ENCODE data around the gene FCAMR.

The FCAMR gene

GRCh38 chr1:206961668-206962067 is 8.6 kb downstream of the FCAMR start:
- no peaks in the 10 kb centered on the region for H3K27me3 ChIP-seq (ENCODE audit: insufficient read depth, poor library complexity, severe bottlenecking)
- ATAC-seq (ENCODE audit: low read depth) (peak; percentile 89), DNase-seq (ENCODE audit: low spot score) (no peak)
- H3K4me3 ChIP-seq (ENCODE audit: severe bottlenecking) = no peak overlapping the region
- peaks cover 9% of the 10 kb centered on the region for H3K4me1 ChIP-seq (ENCODE audit: insufficient read depth, poor library complexity, severe bottlenecking)
- TF ChIP-seq CTCF (IDR thresholded peaks at IDR 0.05; ENCODE audit: poor library complexity, severe bottlenecking) = no peak
- no peak overlapping the region for H3K27ac ChIP-seq (ENCODE audit: poor library complexity, severe bottlenecking)
- H3K36me3 ChIP-seq (ENCODE audit: low read depth) = no peaks in the 10 kb centered on the region
- no peaks in the 10 kb centered on the region for H3K9me3 ChIP-seq (ENCODE audit: severe bottlenecking)

GRCh38 chr1:206960676-206961386 is 9.4 kb downstream of the FCAMR start:
- peaks cover 9% of the 10 kb centered on the region for H3K4me1 ChIP-seq (ENCODE audit: insufficient read depth, poor library complexity, severe bottlenecking)
- H3K27ac ChIP-seq (ENCODE audit: poor library complexity, severe bottlenecking) = no peak overlapping the region
- no peaks in the 10 kb centered on the region for H3K36me3 ChIP-seq (ENCODE audit: low read depth)
- no peak for DNase-seq (ENCODE audit: low spot score)
- H3K4me3 ChIP-seq (ENCODE audit: severe bottlenecking) = no peak overlapping the region
- H3K27me3 ChIP-seq (ENCODE audit: insufficient read depth, poor library complexity, severe bottlenecking) = no peaks in the 10 kb centered on the region
- no peak for ATAC-seq (ENCODE audit: low read depth)
- no peaks in the 10 kb centered on the region for H3K9me3 ChIP-seq (ENCODE audit: severe bottlenecking)
- no peak for TF ChIP-seq CTCF (IDR thresholded peaks at IDR 0.05; ENCODE audit: poor library complexity, severe bottlenecking)

GRCh38 chr1:206958144-206958543 is 12.1 kb downstream of the FCAMR start:
- no peak overlapping the region for H3K27ac ChIP-seq (ENCODE audit: poor library complexity, severe bottlenecking)
- no peaks in the 10 kb centered on the region for H3K36me3 ChIP-seq (ENCODE audit: low read depth)
- H3K4me3 ChIP-seq (ENCODE audit: severe bottlenecking) = no peak overlapping the region
- TF ChIP-seq CTCF (IDR thresholded peaks at IDR 0.05; ENCODE audit: poor library complexity, severe bottlenecking) = no peak
- no peaks in the 10 kb centered on the region for H3K9me3 ChIP-seq (ENCODE audit: severe bottlenecking)
- no peaks in the 10 kb centered on the region for H3K27me3 ChIP-seq (ENCODE audit: insufficient read depth, poor library complexity, severe bottlenecking)
- H3K4me1 ChIP-seq (ENCODE audit: insufficient read depth, poor library complexity, severe bottlenecking) = peaks cover 9% of the 10 kb centered on the region
- ATAC-seq (ENCODE audit: low read depth) = no peak
- DNase-seq (ENCODE audit: low spot score) = no peak

GRCh38 chr1:206957639-206958038 is 12.6 kb downstream of the FCAMR start:
- no peak for DNase-seq (ENCODE audit: low spot score)
- Histone ChIP-seq H3K27me3 (ENCODE audit: insufficient read depth, poor library complexity, severe bottlenecking) (no peaks in the 10 kb centered on the region), H3K9me3 (ENCODE audit: severe bottlenecking) (no peaks in the 10 kb centered on the region), H3K4me1 (ENCODE audit: insufficient read depth, poor library complexity, severe bottlenecking) (peaks cover 9% of the 10 kb centered on the region), H3K36me3 (ENCODE audit: low read depth) (no peaks in the 10 kb centered on the region), H3K4me3 (ENCODE audit: severe bottlenecking) (no peak overlapping the region), H3K27ac (ENCODE audit: poor library complexity, severe bottlenecking) (no peak overlapping the region)
- no peak for TF ChIP-seq CTCF (IDR thresholded peaks at IDR 0.05; ENCODE audit: poor library complexity, severe bottlenecking)
- ATAC-seq (ENCODE audit: low read depth) = no peak
